Activated CD8-positive, alpha-beta memory T cell treated with anti-CD3 and anti-CD28 coated beads, Interleukin-2, amount 50 U/mL, for 1 hour (primary cell): ENCODE results near the gene KLHL29.

Source experiments
- DNase-seq: peaks from one replicate; pipeline ENCODE4 v3.0.0-alpha.2; 2020; ENCODE audit errors: extremely low read depth

The KLHL29 gene

DNA sequence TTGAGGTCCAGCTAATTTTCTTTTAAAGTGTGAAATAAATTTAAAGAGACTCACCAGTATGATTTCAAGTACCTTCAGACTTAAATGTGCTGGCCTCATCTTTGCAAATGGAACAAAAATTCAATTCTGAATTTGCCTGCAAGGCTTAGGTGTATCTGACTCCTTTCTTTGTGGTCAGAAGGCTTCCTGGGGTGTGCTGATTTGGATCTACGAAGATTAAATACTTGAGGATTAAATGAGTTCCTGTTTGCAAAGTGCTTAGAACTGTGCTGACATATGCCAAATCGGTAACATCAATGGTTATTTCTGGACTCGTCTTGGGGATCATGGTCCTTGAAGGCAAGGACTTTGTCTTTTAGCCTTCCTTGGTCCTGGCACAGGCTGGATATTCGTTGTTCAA, 9.7 kb downstream of the KLHL29 start:
- no peak for DNase-seq

- no peak for DNase-seq
Observed at GRCh38 chr2:23397478-23397877, 12.5 kb downstream of the KLHL29 start.

- no peak for DNase-seq
Observed at GRCh38 chr2:23399674-23400261, 14.8 kb downstream of the KLHL29 start.

- DNase-seq = no peak
Observed at GRCh38 chr2:23400703-23401102, 15.7 kb downstream of the KLHL29 start.

DNA sequence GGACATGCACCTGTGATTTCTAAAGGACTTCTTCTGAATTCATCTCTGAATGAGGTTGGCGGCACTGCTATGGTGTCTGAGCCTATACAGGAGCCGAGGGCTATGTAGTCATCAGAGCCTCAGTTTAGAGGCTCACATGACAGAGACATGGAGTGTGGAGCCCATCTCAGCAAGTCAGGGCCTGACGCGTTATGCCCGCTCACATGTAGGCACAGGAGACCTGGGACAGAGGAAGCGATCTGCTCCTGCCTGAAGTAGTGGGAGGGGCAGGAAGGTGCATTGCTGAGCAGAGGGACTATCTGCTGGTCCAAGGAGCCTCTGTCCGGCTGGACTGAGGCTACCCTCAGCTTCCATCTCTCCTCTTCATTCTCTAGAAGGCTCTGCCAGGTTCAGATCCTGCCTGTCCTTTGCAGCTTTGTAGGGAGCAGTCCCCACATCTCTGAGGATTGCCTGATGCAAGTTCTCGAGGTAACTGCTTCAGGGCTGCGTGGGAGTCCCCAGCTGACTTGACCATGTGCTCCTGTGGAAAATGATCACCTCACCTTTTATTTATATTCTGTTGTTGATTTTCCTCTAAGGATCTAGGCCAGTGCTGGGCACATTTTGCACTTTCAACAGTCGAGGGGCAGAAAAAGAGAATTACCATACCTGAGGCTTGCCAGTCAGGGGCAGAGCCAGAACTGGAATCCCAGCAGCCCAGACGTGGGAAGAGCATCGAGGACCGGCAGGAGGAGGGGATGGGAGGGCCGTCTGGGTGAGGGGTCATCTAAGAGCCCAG, 16.6 kb downstream of the KLHL29 start:
- no peak for DNase-seq

DNA sequence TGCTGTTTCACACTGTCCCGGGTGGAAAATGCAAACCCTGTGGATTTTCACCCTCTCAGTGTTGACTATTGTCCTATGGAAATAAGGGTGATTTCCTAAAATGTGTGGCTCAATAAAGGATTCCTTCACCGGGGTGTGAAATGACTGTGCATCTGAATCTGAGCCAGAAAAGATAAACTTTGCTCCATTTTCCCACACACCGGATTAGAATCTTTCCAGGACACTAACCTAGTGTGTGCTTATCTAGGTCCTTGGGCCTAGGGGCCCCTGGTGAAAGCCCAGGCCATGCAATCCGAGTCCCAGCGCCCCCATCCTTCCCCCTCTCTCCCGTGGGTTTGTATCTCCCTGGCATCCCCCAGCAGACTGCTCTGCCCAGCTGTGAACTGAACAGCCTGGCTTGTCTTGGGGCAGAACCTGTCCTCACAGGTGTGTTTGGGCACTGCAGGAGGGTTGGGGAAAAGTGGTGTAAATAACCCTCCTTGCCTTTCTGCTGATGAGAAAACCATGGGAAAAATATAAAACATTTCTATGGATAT, 17.3 kb downstream of the KLHL29 start:
- no peak for DNase-seq

DNA sequence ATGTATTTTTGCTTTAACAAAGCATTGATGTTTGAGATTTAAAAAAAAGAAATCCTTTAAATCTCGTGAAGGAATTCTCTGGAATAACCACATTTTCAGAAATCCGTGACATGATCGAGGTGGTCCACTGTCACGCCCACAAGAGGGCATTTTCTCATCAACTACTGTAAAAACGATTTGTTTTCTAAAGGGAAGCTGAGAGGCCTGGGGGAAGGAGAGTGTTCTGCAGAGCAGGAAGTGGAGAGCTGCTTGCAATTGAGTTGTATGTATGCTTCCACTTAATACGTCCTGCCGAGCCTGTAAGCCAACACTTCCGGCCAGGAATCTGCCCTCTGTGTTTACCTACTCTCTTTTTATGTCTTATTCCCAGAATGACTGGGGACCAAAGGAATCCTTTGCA, 19.4 kb downstream of the KLHL29 start:
- DNase-seq = no peak

GRCh38 chr2:23409248-23409647, 24.3 kb downstream of the KLHL29 start:
- no peak for DNase-seq

- DNase-seq = no peak
Observed at GRCh38 chr2:23410596-23410995, 25.6 kb downstream of the KLHL29 start.

DNA sequence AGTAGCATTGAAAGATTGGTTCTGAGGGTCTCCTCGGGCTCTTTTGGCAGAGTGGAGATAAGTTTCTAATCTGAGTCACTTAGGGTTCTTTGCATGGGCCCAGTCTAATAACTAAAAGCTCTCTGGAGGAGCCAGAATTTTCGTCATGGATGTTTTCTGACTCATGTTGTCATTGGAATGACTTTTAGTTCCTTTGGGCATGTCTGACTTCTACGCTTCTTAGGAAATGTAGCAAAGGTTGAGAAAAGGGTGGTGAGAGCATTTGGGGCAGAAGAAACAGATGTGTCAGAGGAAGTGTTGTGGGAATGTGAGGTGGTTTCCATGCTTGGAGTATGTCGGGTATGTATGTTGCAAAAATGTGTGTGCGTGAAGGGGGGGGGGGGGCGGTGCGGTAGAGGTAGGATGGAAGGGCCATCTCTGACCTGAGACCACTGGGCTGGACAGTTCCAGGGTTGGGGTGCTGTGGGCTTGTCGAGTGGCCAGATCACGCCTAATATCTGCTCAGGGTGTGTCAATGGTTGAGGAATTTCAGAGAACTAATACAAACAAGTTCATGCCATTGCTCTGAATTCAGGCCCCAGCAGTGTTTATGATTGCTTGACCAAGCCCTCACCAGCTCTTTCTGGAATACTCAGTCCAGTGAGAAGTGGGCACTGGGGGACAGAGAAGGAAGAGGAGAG, 26.9 kb downstream of the KLHL29 start:
- DNase-seq = no peak

DNA sequence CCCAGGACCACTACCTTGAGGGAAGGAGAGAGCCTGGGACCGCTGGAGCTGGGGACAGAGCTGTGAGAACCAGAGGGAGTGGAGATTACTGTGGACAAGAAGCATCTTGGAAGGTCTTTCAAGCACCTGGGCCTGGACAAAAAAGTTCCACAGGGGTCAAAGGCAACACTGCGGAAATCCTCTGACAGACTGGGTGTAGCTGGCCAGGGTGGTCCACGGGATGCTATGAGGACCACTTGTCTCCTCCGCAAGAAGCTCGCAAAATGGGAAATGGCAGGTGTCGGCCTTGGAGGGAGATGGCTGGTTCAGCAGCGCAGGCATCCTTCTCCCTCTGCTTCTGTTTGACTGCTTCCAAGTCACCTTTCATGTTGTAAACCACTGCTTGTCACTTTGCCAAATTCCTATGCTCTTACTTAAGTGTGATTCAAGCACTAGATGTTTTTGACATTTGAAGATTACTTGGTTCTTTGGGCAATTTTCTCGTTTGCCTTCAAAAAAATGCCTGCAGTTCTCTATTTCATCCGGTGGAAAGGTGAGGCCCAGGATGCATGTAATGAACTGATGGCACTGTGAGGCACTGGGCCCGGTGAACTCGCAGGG, 27.7 kb downstream of the KLHL29 start:
- DNase-seq = no peak

GRCh38 chr2:23413641-23414040, 28.7 kb downstream of the KLHL29 start:
- DNase-seq = no peak

GRCh38 chr2:23414106-23414505, 29.1 kb downstream of the KLHL29 start:
- DNase-seq = no peak

DNA sequence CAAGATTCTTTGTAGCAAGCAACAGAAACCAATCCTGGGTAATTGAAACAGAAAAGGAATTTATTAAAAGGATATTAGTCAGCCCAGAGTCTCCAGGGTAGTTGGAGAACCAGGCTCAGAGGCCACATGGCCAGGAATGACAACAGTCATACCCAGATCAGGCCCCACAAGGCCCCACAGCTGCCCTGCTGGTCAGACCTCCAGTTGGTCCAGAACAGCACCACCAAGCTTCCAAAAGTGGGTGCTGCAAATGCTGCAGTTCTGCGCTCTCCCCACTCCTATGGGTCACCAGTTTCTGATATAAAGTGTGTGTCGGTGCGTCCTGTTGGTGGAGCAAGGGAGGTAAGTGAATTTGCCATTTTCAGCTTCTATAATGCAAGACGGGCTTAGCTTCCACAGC, 29.9 kb downstream of the KLHL29 start:
- DNase-seq = no peak

DNA sequence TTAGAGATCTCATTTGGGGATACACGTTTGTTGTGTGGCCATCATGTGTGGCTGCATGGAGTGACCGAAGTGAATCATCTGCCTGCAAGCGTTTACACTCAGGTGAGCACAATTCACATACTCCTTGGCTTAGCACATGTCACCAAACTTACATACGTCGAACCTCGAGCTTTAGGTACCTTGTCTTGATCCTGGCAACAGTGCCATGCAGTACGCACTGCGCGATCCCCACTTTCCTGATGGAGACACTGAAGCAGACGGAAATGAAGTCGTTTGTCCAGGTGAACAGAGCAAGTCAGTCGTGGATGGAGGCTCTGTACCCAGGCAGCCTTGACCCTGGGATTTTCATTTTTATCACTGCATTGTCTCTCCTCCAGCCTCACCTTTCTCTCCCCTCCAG, 32.3 kb downstream of the KLHL29 start:
- no peak for DNase-seq

GRCh38 chr2:23418056-23418455, 33.1 kb downstream of the KLHL29 start:
- no peak for DNase-seq

- no peak for DNase-seq
Observed at GRCh38 chr2:23418461-23418911, 33.5 kb downstream of the KLHL29 start.

- DNase-seq = no peak
Observed at GRCh38 chr2:23419171-23420090, 34.5 kb downstream of the KLHL29 start.

GRCh38 chr2:23420091-23420839, 35.3 kb downstream of the KLHL29 start:
- DNase-seq = no peak

DNA sequence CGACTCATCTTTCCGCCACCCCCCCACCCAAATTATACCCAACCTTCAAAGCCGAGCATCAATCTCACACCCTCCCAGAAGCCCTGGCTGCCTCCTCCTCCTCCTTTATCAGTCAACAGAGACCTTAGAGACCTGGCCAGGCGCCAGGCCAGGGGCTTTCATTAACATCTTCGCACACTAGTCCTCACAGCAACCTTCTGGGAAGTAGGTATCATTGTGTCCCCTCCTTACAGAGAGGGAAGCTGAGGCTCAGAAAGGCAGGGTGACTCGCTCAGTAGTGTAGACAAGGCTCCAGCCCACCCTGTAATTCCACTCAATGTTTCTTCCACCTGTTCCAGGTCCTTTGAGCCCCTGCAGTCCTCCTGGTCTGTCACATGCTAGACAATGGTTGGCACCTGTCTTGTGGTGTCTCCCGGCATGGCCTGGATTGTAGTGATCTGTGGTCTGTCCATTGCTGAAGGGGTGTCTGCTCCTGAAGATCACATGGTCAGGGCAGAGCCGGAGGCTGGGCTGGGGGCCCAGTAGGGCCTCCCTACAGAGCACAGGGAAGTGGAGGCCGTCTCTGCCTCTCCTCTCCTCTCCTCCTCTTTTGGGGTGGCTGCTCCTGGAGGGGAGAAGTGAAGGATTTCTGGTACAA, 36.0 kb downstream of the KLHL29 start:
- DNase-seq = no peak
